ENCODE measurements around the gene NEK4. TPM values are rescaled to one million over a fixed set of nuclear protein-coding genes. Genes with fewer than 3 reads are reported as not detected.

Gene NEK4
- total and polyA plus RNA-seq, 9 donors = 8.4 to 14.9 (median 10.5) TPM

- Histone ChIP-seq H3K27me3 (ENCODE audit: control insufficient read depth, insufficient read depth, low read length) (peaks cover 2% of the 10 kb centered on the region), H3K4me1 (ENCODE audit: control insufficient read depth, insufficient read depth, low read length) (no peaks in the 10 kb centered on the region), H3K4me3 (ENCODE audit: low read length) (no peak overlapping the region), H3K27ac (ENCODE audit: low read length) (no peak overlapping the region), H3K9me3 (replicated peaks; ENCODE audit: control insufficient read depth, low read depth, low read length) (no peaks in the 10 kb centered on the region), H3K36me3 (ENCODE audit: control insufficient read depth, insufficient read depth, low read length) (peaks cover 7% of the 10 kb centered on the region)
- 61% methylated on average over 6 of the region's 7 CpGs for WGBS (ENCODE audit: insufficient coverage)
- no peak for DNase-seq
Measured at GRCh38 chr3:52809662-52810377, 39.1 kb upstream of the NEK4 start.

GRCh38 chr3:52809149-52809548 lies 38.4 kb upstream of the NEK4 start:
- peaks cover 2% of the 10 kb centered on the region for H3K27me3 ChIP-seq (ENCODE audit: control insufficient read depth, insufficient read depth, low read length)
- no peak overlapping the region for H3K27ac ChIP-seq (ENCODE audit: low read length)
- no peak for DNase-seq
- H3K36me3 ChIP-seq (ENCODE audit: control insufficient read depth, insufficient read depth, low read length) = peaks cover 7% of the 10 kb centered on the region
- no peaks in the 10 kb centered on the region for H3K9me3 ChIP-seq (replicated peaks; ENCODE audit: control insufficient read depth, low read depth, low read length)
- H3K4me1 ChIP-seq (ENCODE audit: control insufficient read depth, insufficient read depth, low read length) = no peaks in the 10 kb centered on the region
- WGBS (ENCODE audit: insufficient coverage) = 76% methylated on average over 2 of the region's 2 CpGs
- no peak overlapping the region for H3K4me3 ChIP-seq (ENCODE audit: low read length)

- Histone ChIP-seq H3K4me1 (ENCODE audit: control insufficient read depth, insufficient read depth, low read length) (no peaks in the 10 kb centered on the region), H3K9me3 (replicated peaks; ENCODE audit: control insufficient read depth, low read depth, low read length) (no peaks in the 10 kb centered on the region), H3K36me3 (ENCODE audit: control insufficient read depth, insufficient read depth, low read length) (no peaks in the 10 kb centered on the region), H3K27ac (ENCODE audit: low read length) (no peak overlapping the region), H3K4me3 (ENCODE audit: low read length) (no peak overlapping the region), H3K27me3 (ENCODE audit: control insufficient read depth, insufficient read depth, low read length) (peaks cover 2% of the 10 kb centered on the region)
- DNase-seq = no peak
- 72% methylated on average over 9 of the region's 19 CpGs for WGBS (ENCODE audit: insufficient coverage)
Measured at GRCh38 chr3:52805270-52806039, 34.7 kb upstream of the NEK4 start.

- Histone ChIP-seq H3K9me3 (replicated peaks; ENCODE audit: control insufficient read depth, low read depth, low read length) (no peaks in the 10 kb centered on the region), H3K27ac (ENCODE audit: low read length) (no peak overlapping the region), H3K27me3 (ENCODE audit: control insufficient read depth, insufficient read depth, low read length) (no peaks in the 10 kb centered on the region), H3K36me3 (ENCODE audit: control insufficient read depth, insufficient read depth, low read length) (no peaks in the 10 kb centered on the region), H3K4me1 (ENCODE audit: control insufficient read depth, insufficient read depth, low read length) (no peaks in the 10 kb centered on the region), H3K4me3 (ENCODE audit: low read length) (no peak overlapping the region)
- DNase-seq = no peak
- 61% methylated on average over 5 of the region's 5 CpGs for WGBS (ENCODE audit: insufficient coverage)
Measured at GRCh38 chr3:52801839-52802238, 31.1 kb upstream of the NEK4 start.

- 74% methylated on average over 6 of the region's 7 CpGs for WGBS (ENCODE audit: insufficient coverage)
- Histone ChIP-seq H3K4me1 (ENCODE audit: control insufficient read depth, insufficient read depth, low read length) (no peaks in the 10 kb centered on the region), H3K27me3 (ENCODE audit: control insufficient read depth, insufficient read depth, low read length) (no peaks in the 10 kb centered on the region)
Measured at GRCh38 chr3:52800079-52800478, 29.3 kb upstream of the NEK4 start.

GRCh38 chr3:52798978-52799476 lies 28.3 kb upstream of the NEK4 start:
- no peak for DNase-seq
- H3K9me3 ChIP-seq (replicated peaks; ENCODE audit: control insufficient read depth, low read depth, low read length) = no peaks in the 10 kb centered on the region
- no peaks in the 10 kb centered on the region for H3K27me3 ChIP-seq (ENCODE audit: control insufficient read depth, insufficient read depth, low read length)
- no peak overlapping the region for H3K4me3 ChIP-seq (ENCODE audit: low read length)
- H3K27ac ChIP-seq (ENCODE audit: low read length) = no peak overlapping the region
- no peaks in the 10 kb centered on the region for H3K36me3 ChIP-seq (ENCODE audit: control insufficient read depth, insufficient read depth, low read length)
- 50% methylated on average over 13 of the region's 14 CpGs for WGBS (ENCODE audit: insufficient coverage)
- H3K4me1 ChIP-seq (ENCODE audit: control insufficient read depth, insufficient read depth, low read length) = peaks cover 7% of the 10 kb centered on the region

More at GRCh38 chr3:52800079-52800478, 29.3 kb upstream of the NEK4 start:
- no peaks in the 10 kb centered on the region for H3K9me3 ChIP-seq (replicated peaks; ENCODE audit: control insufficient read depth, low read depth, low read length)
- no peak overlapping the region for H3K27ac ChIP-seq (ENCODE audit: low read length)
- no peak for DNase-seq
- H3K4me3 ChIP-seq (ENCODE audit: low read length) = no peak overlapping the region
- H3K36me3 ChIP-seq (ENCODE audit: control insufficient read depth, insufficient read depth, low read length) = no peaks in the 10 kb centered on the region

GRCh38 chr3:52798376-52798977 lies 27.7 kb upstream of the NEK4 start:
- Histone ChIP-seq H3K4me1 (ENCODE audit: control insufficient read depth, insufficient read depth, low read length) (peaks cover 13% of the 10 kb centered on the region), H3K36me3 (ENCODE audit: control insufficient read depth, insufficient read depth, low read length) (no peaks in the 10 kb centered on the region), H3K27ac (ENCODE audit: low read length) (no peak overlapping the region), H3K27me3 (ENCODE audit: control insufficient read depth, insufficient read depth, low read length) (no peaks in the 10 kb centered on the region), H3K4me3 (ENCODE audit: low read length) (no peak overlapping the region), H3K9me3 (replicated peaks; ENCODE audit: control insufficient read depth, low read depth, low read length) (no peaks in the 10 kb centered on the region)
- WGBS (ENCODE audit: insufficient coverage) = 77% methylated on average over 8 of the region's 10 CpGs
- no peak for DNase-seq

- DNase-seq = no peak
- Histone ChIP-seq H3K36me3 (ENCODE audit: control insufficient read depth, insufficient read depth, low read length) (no peaks in the 10 kb centered on the region), H3K9me3 (replicated peaks; ENCODE audit: control insufficient read depth, low read depth, low read length) (no peaks in the 10 kb centered on the region), H3K27me3 (ENCODE audit: control insufficient read depth, insufficient read depth, low read length) (no peaks in the 10 kb centered on the region), H3K4me3 (ENCODE audit: low read length) (no peak overlapping the region), H3K4me1 (ENCODE audit: control insufficient read depth, insufficient read depth, low read length) (peaks cover 29% of the 10 kb centered on the region), H3K27ac (ENCODE audit: low read length) (no peak overlapping the region)
- WGBS (ENCODE audit: insufficient coverage) = 89% methylated on average over 6 of the region's 9 CpGs
Measured at GRCh38 chr3:52796411-52796810, 25.7 kb upstream of the NEK4 start.

- Histone ChIP-seq H3K4me1 (ENCODE audit: control insufficient read depth, insufficient read depth, low read length) (peaks cover 29% of the 10 kb centered on the region), H3K4me3 (ENCODE audit: low read length) (no peak overlapping the region), H3K27ac (ENCODE audit: low read length) (no peak overlapping the region), H3K36me3 (ENCODE audit: control insufficient read depth, insufficient read depth, low read length) (no peaks in the 10 kb centered on the region), H3K9me3 (replicated peaks; ENCODE audit: control insufficient read depth, low read depth, low read length) (no peaks in the 10 kb centered on the region), H3K27me3 (ENCODE audit: control insufficient read depth, insufficient read depth, low read length) (no peaks in the 10 kb centered on the region)
- DNase-seq = no peak
- 13% methylated on average over 4 of the region's 9 CpGs for whole genome bisulfite sequencing (ENCODE audit: insufficient coverage)
Measured at GRCh38 chr3:52795298-52795900, 24.7 kb upstream of the NEK4 start.

GRCh38 chr3:52794612-52795099 lies 23.9 kb upstream of the NEK4 start, which contains the start of gene ITIH3:
ITIH3 (plus strand) TSS chr3:52794796; CDS start chr3:52794804, 8 bp downstream.
- Histone ChIP-seq H3K27ac (ENCODE audit: low read length) (peak within 1 kb of the TSS; percentile 13), H3K36me3 (ENCODE audit: control insufficient read depth, insufficient read depth, low read length) (no peaks in the 10 kb centered on the region), H3K4me3 (ENCODE audit: low read length) (no peak within 1 kb of the TSS), H3K9me3 (replicated peaks; ENCODE audit: control insufficient read depth, low read depth, low read length) (no peaks in the 10 kb centered on the region), H3K4me1 (ENCODE audit: control insufficient read depth, insufficient read depth, low read length) (peaks cover 29% of the 10 kb centered on the region), H3K27me3 (ENCODE audit: control insufficient read depth, insufficient read depth, low read length) (no peaks in the 10 kb centered on the region)
- DNase-seq = no peak
- WGBS (ENCODE audit: insufficient coverage) = 54% methylated on average over 10 of the region's 10 CpGs
